ENCODE measurements around the gene QPCTL.

- no peak for TF ChIP-seq CTCF (IDR thresholded peaks at IDR 0.05)
- TF ChIP-seq POLR2A (IDR thresholded peaks at IDR 0.05): no peak
Observed at GRCh38 chr19:45717983-45718650, 25.7 kb downstream of the QPCTL start.

All from thyroid gland (tissue), 4 donors.